Subcutaneous abdominal adipose tissue (tissue), 5 donors: ENCODE results near the gene TGM4.

ENCODE experiments used
- H3K27ac ChIP-seq: one replicate; pipeline ENCODE4 v1.7.0; 2013; ENCODE audit warnings: low read depth, mild to moderate bottlenecking, inconsistent platforms, low read length, moderate library complexity
- H3K27me3 ChIP-seq, 5 donors: one replicate each; pipeline ENCODE4 v1.7.0; 2013; ENCODE audit warnings: low read length in 5 of 5, inconsistent platforms in 1 of 5; ENCODE audit not compliant: control insufficient read depth in 5 of 5, insufficient read depth in 4 of 5
- H3K36me3 ChIP-seq, 5 donors: one replicate each; pipeline ENCODE4 v1.7.0; 2013; ENCODE audit warnings: low read length in 5 of 5; ENCODE audit not compliant: control insufficient read depth in 5 of 5, insufficient read depth in 5 of 5
- H3K4me1 ChIP-seq, 5 donors: one replicate each; pipeline ENCODE4 v1.7.0; 2013; ENCODE audit warnings: low read length in 5 of 5, mild to moderate bottlenecking in 3 of 5, moderate library complexity in 1 of 5; ENCODE audit not compliant: control insufficient read depth in 5 of 5, insufficient read depth in 5 of 5
- H3K4me3 ChIP-seq, 5 donors: one replicate each; pipeline ENCODE4 v1.7.0; 2013; ENCODE audit warnings: low read length in 5 of 5, low read depth in 1 of 5
- H3K9ac ChIP-seq, 5 donors: one replicate each; pipeline ENCODE4 v1.7.0; 2013; ENCODE audit warnings: low read length in 5 of 5, mild to moderate bottlenecking in 4 of 5, moderate library complexity in 3 of 5
- H3K9me3 ChIP-seq, 5 donors: one replicate each; pipeline ENCODE4 v1.7.0; 2013; ENCODE audit warnings: low read length in 5 of 5; ENCODE audit not compliant: control insufficient read depth in 5 of 5
- donor health status: healthy.
- donor health status: healthy.
- donor health status: healthy.
- donor health status: healthy.
- donor health status: healthy.

Gene TGM4

GRCh38 chr3:44960387-44961026, 86.1 kb downstream of the TGM4 start:
- Histone ChIP-seq H3K9ac (no peak overlapping the region), H3K4me1 (peaks cover 0 to 23% (median 16%) of the 10 kb centered on the region in 5 donors), H3K27ac (no peak overlapping the region), H3K9me3 (no peaks in the 10 kb centered on the region), H3K36me3 (peaks cover 3 to 25% (median 22%) of the 10 kb centered on the region in 5 donors), H3K4me3 (no peak overlapping the region), H3K27me3 (no peaks in the 10 kb centered on the region)

- H3K9me3 ChIP-seq = no peaks in the 10 kb centered on the region
- no peak overlapping the region for H3K4me3 ChIP-seq
- no peak overlapping the region for H3K27ac ChIP-seq
- no peaks in the 10 kb centered on the region for H3K27me3 ChIP-seq
- peaks cover 0 to 15% (median 8%) of the 10 kb centered on the region in 5 donors for H3K4me1 ChIP-seq
- H3K9ac ChIP-seq = no peak overlapping the region
- peaks cover 3 to 23% (median 22%) of the 10 kb centered on the region in 5 donors for H3K36me3 ChIP-seq
Measured at GRCh38 chr3:44961888-44962287, 87.5 kb downstream of the TGM4 start.

GRCh38 chr3:44962621-44963393, 88.4 kb downstream of the TGM4 start:
- Histone ChIP-seq H3K4me1 (peaks cover 0 to 15% (median 8%) of the 10 kb centered on the region in 5 donors), H3K27me3 (no peaks in the 10 kb centered on the region), H3K4me3 (no peak overlapping the region), H3K36me3 (peaks cover 3 to 16% (median 14%) of the 10 kb centered on the region in 5 donors), H3K9me3 (no peaks in the 10 kb centered on the region), H3K9ac (no peak overlapping the region), H3K27ac (no peak overlapping the region)

GRCh38 chr3:44963571-44964325, 89.3 kb downstream of the TGM4 start:
- no peaks in the 10 kb centered on the region for H3K9me3 ChIP-seq
- no peak overlapping the region for H3K4me3 ChIP-seq
- H3K27ac ChIP-seq = no peak overlapping the region
- no peak overlapping the region for H3K9ac ChIP-seq
- no peaks in the 10 kb centered on the region for H3K27me3 ChIP-seq
- peaks cover 0 to 21% (median 8%) of the 10 kb centered on the region in 5 donors for H3K4me1 ChIP-seq
- peaks cover 3 to 8% (median 6%) of the 10 kb centered on the region in 5 donors for H3K36me3 ChIP-seq
